RPMI7951 (cell line): ENCODE measurements around the gene SERGEF. TPM values are rescaled to one million over a fixed set of nuclear protein-coding genes. Genes with fewer than 3 reads are reported as not detected.
A peak's percentile ranks its signal among the peaks of the same experiment; 100 is the strongest.

ENCODE experiments used
- DNase-seq: peaks from one replicate; pipeline ENCODE4 v3.0.0-alpha.2; 2012; ENCODE audit warnings: low read depth
- total RNA-seq: library from RNA; depleted of rRNA; stranded (reverse); fragments of >200 nt; shearing (Covaris generic); gene quantifications from 2 replicates; pipeline ENCODE4 v1.2.3, GENCODE V29; 2014

Gene SERGEF
- total RNA-seq, 1 experiment from 2014 or later: 15.6 TPM

- DNase-seq: peak; percentile 8
These were observed 199.3 kb downstream of the SERGEF start for GRCh38 chr11:17813391-17814059.

- DNase-seq: no peak
These were observed 200.0 kb downstream of the SERGEF start for GRCh38 chr11:17812865-17813187.

- no peak for DNase-seq
These were observed 200.6 kb downstream of the SERGEF start for GRCh38 chr11:17812091-17812864.

DNA sequence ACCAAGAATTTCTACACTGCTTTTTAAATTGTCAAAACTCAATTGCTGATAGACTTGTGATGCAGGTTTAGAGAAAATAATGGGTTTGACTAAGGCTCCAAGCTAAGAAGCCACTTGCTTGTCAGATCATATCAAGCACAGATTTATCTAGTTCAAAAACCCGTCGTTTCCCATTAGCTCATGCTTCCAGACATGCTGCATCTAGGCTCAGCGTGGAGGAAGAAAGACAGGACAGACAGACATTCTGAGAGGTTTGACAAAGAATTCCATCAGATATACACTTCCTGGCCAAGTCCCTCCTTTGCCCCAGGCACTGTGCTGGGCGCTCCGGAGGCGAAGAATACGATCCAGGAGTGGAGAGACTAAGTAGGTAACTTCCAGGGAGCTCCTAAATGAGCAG is 201.5 kb downstream of the SERGEF start:
- no peak for DNase-seq

DNA sequence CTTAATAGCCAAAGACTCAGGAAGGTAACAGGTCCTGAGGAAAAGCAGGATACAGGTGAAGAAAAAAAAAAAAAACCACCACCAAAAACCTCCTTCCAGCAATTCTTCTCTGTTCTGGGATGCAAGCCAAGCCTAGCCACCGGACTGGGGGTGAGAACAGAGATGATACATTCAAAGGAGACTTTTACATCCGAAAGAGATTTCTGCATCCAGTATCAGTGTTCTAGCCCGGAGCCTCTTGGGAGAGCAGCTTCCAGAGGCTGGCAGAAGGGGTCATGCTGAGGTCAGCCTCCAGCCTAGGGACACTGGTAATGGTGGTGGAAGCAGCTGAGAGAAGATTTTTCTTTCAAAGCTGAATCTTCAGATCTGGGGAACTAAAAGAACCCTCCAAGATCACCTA is 202.1 kb downstream of the SERGEF start:
- DNase-seq: peak; percentile 54

DNA sequence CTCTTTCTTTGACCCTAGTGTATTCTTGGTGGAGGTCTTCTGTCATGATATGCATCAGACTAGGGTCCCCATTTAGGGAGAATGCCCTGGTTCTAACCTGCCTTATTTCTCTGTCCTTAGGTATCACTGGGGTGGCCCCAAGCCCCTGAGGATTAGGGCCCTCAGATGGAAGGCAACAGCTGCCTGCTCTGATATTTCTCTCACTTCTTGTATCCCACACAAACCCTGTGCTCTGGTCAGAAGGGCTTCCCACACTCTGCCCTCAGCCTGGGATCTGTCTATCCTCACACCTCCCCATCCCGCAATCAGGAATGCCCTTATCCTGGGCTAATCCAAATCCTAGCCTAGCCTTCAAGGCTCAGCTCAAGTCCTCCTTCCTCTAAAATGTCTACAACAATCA is 202.8 kb downstream of the SERGEF start:
- DNase-seq: no peak

GRCh38 chr11:17807034-17807433 is 205.8 kb downstream of the SERGEF start:
- no peak for DNase-seq

DNA sequence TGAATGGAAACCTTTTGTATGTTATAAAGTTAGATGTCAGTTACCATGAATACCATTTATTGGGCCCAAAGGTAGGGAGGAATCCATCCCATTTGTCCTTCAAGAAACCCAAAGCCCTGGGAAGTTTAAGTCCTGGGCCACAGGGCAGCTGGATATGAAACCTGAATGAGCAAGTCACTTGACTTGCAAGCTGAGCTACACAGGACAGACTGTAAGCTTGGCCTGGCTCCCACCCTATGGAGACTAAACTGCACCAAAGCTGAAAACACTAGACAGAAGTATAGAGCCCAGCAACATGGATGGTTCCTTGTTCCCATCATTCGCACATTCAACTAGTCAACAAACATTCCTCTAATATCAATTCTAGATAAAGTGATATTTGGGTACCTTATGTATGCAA is 207.0 kb downstream of the SERGEF start:
- DNase-seq: no peak

DNA sequence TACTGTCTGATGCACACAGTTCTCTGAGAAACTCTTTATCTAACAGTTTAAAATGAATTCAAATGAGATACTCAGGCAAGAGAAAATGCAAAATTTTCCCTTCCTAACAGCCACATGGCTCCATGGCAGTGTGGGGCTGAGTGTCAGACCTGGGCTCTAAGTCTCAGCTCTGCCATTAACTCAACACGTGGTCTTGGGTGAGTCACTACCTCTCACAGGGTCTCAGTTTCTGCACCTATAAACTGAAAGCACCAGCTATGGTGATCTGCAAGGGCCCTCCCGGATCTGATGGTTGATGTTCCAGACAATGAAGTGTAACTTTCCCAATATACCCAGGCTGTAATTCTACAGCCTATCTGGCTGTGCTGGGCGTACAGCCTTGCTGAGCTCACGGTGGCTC is 207.8 kb downstream of the SERGEF start:
- no peak for DNase-seq

GRCh38 chr11:17803754-17804334 is 209.0 kb downstream of the SERGEF start:
- DNase-seq: no peak

GRCh38 chr11:17802491-17802890 is 210.4 kb downstream of the SERGEF start:
- DNase-seq: no peak

GRCh38 chr11:17801166-17801565 is 211.7 kb downstream of the SERGEF start:
- DNase-seq: no peak

GRCh38 chr11:17799147-17799546 is 213.7 kb downstream of the SERGEF start:
- DNase-seq: no peak

- no peak for DNase-seq
These were observed 214.1 kb downstream of the SERGEF start for GRCh38 chr11:17798716-17799115.

- no peak for DNase-seq
These were observed 214.6 kb downstream of the SERGEF start for GRCh38 chr11:17798253-17798652.

GRCh38 chr11:17796154-17796553 is 216.7 kb downstream of the SERGEF start:
- no peak for DNase-seq

DNA sequence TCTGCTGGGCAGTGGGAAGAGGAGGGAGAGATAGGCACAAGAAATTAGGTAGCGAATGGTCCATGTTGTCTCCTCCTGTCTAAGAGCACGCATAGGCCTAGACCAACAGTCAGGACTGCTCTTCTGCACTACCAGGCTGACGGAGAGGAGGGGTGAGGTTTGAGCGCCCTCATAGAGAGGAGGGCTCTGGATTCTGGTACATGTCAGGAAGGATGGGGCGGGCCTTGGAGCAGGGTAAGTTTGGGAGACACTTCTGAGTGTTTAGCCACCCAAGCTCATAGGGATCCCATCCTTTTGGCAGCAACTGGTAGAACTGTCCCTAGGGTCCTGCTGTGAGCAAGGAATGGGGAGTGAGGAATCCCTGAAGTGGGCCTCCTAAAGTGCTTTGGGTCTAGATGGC is 217.9 kb downstream of the SERGEF start:
- no peak for DNase-seq

- DNase-seq: no peak
These were observed 219.1 kb downstream of the SERGEF start for GRCh38 chr11:17793642-17794170.

GRCh38 chr11:17792161-17792560 is 220.7 kb downstream of the SERGEF start:
- DNase-seq: no peak

DNA sequence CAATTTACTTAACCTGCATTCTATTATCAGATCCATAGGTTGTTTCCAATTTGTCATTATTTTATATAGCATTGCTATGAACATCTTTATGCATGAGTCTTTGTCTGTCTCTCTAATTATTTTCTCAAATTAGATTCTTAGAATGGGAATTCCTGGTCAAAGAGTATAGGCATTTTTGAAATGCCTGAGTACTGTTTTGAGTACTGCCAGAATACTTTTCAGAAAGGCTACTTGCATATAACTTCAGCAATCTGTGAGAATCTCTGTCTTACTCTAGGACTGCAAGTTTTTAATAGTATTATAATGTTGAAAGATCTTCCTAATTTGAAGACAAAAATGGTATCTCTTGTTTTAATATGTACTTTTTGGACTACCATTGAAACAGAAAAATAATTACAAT is 221.7 kb downstream of the SERGEF start:
- no peak for DNase-seq

DNA sequence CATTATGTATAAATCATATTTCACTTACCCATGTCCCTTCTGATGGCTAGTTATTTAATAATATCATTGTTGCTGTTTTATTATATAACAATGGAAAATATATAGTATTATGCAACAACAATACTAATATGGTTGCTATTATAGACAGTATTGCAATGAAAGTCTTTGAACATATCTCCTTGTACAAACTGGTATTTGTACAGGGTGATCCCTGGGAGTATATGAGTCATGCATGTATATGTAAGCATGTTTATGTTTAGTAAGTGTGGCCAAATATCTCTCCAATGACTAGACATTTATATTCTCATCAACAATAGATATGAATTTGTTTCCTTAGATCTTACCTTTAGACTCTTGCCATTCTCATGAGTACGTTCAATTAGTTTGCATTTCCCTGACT is 222.4 kb downstream of the SERGEF start:
- DNase-seq: no peak

GRCh38 chr11:17788084-17788483 is 224.8 kb downstream of the SERGEF start:
- DNase-seq: no peak
